ENCODE measurements around the gene C9orf50. TPM values are rescaled to one million over a fixed set of nuclear protein-coding genes. Genes with fewer than 3 reads are reported as not detected.

Gene C9orf50
- total RNA-seq, 2 experiments from 2014 or later, result not detected

- H3K9me3 Mint-ChIP-seq, result no peaks in the 10 kb centered on the region
- no peak for DNase-seq
- POLR2A ChIA-PET, result no interaction called here
- H3K27me3 Mint-ChIP-seq, result peaks cover 3% of the 10 kb centered on the region
- no peak overlapping the region for H3K4me3 Mint-ChIP-seq
- H3K27ac Mint-ChIP-seq, result no peak overlapping the region
- CTCF ChIA-PET, result no interaction called here
- H3K36me3 Mint-ChIP-seq (ENCODE audit: low read depth), result no peaks in the 10 kb centered on the region
- H3K4me1 Mint-ChIP-seq, result no peaks in the 10 kb centered on the region
These were observed 34.8 kb upstream of the C9orf50 start for GRCh38 chr9:129655696-129656095.

- Mint-ChIP-seq H3K9me3 (no peaks in the 10 kb centered on the region), H3K4me3 (no peak overlapping the region), H3K4me1 (no peaks in the 10 kb centered on the region), H3K36me3 (ENCODE audit: low read depth) (no peaks in the 10 kb centered on the region), H3K27ac (no peak overlapping the region), H3K27me3 (peaks cover 2% of the 10 kb centered on the region)
- no peak for DNase-seq
- ChIA-PET CTCF (no interaction called here), POLR2A (no interaction called here)
These were observed 34.3 kb upstream of the C9orf50 start for GRCh38 chr9:129655154-129655553.

GRCh38 chr9:129654554-129655040, 33.7 kb upstream of the C9orf50 start:
- Mint-ChIP-seq H3K4me1 (no peaks in the 10 kb centered on the region), H3K27me3 (peaks cover 2% of the 10 kb centered on the region), H3K4me3 (no peak overlapping the region), H3K36me3 (ENCODE audit: low read depth) (no peaks in the 10 kb centered on the region), H3K9me3 (no peaks in the 10 kb centered on the region), H3K27ac (no peak overlapping the region)
- ChIA-PET CTCF (interaction anchor here (0.6 kb wide), 1 partner anchor 87 kb away, joined by 3 read pairs; no protein-coding TSS in a partner anchor), POLR2A (no interaction called here)
- no peak for DNase-seq

GRCh38 chr9:129653823-129654553, 33.1 kb upstream of the C9orf50 start:
- no peak overlapping the region for H3K27ac Mint-ChIP-seq
- CTCF ChIA-PET, result interaction anchor here (0.6 kb wide), 1 partner anchor 88 kb away, joined by 3 read pairs; no protein-coding TSS in a partner anchor
- no peak overlapping the region for H3K4me3 Mint-ChIP-seq
- H3K9me3 Mint-ChIP-seq, result no peaks in the 10 kb centered on the region
- H3K27me3 Mint-ChIP-seq, result peaks cover 2% of the 10 kb centered on the region
- H3K36me3 Mint-ChIP-seq (ENCODE audit: low read depth), result no peaks in the 10 kb centered on the region
- POLR2A ChIA-PET, result no interaction called here
- no peak for DNase-seq
- H3K4me1 Mint-ChIP-seq, result no peaks in the 10 kb centered on the region

- no peak overlapping the region for H3K4me3 Mint-ChIP-seq
- no peaks in the 10 kb centered on the region for H3K4me1 Mint-ChIP-seq
- no peak overlapping the region for H3K27ac Mint-ChIP-seq
- ChIA-PET POLR2A (no interaction called here), CTCF (no interaction called here)
- H3K9me3 Mint-ChIP-seq, result no peaks in the 10 kb centered on the region
- H3K36me3 Mint-ChIP-seq (ENCODE audit: low read depth), result no peaks in the 10 kb centered on the region
- no peak for DNase-seq
- peaks cover 2% of the 10 kb centered on the region for H3K27me3 Mint-ChIP-seq
These were observed 29.9 kb upstream of the C9orf50 start for GRCh38 chr9:129650680-129651235.

GRCh38 chr9:129649726-129650679, 29.1 kb upstream of the C9orf50 start:
- Mint-ChIP-seq H3K4me1 (no peaks in the 10 kb centered on the region), H3K36me3 (ENCODE audit: low read depth) (no peaks in the 10 kb centered on the region), H3K9me3 (no peaks in the 10 kb centered on the region), H3K27me3 (peaks cover 2% of the 10 kb centered on the region), H3K4me3 (no peak overlapping the region), H3K27ac (no peak overlapping the region)
- CTCF ChIA-PET, result no interaction called here
- POLR2A ChIA-PET, result no interaction called here
- DNase-seq, result no peak

- CTCF ChIA-PET, result no interaction called here
- Mint-ChIP-seq H3K27me3 (peaks cover under 1% of the 10 kb centered on the region), H3K9me3 (no peaks in the 10 kb centered on the region), H3K4me3 (no peak overlapping the region), H3K27ac (no peak overlapping the region), H3K36me3 (ENCODE audit: low read depth) (no peaks in the 10 kb centered on the region), H3K4me1 (no peaks in the 10 kb centered on the region)
- no peak for DNase-seq
- POLR2A ChIA-PET, result no interaction called here
These were observed 27.8 kb upstream of the C9orf50 start for GRCh38 chr9:129648764-129649115.

- H3K9me3 Mint-ChIP-seq, result no peaks in the 10 kb centered on the region
- CTCF ChIA-PET, result no interaction called here
These were observed 27.3 kb upstream of the C9orf50 start for GRCh38 chr9:129648092-129648763.

GRCh38 chr9:129647635-129648034, 26.7 kb upstream of the C9orf50 start:
- H3K36me3 Mint-ChIP-seq (ENCODE audit: low read depth), result no peaks in the 10 kb centered on the region
- CTCF ChIA-PET, result no interaction called here
- POLR2A ChIA-PET, result no interaction called here
- no peaks in the 10 kb centered on the region for H3K9me3 Mint-ChIP-seq
- DNase-seq, result no peak
- H3K4me1 Mint-ChIP-seq, result no peaks in the 10 kb centered on the region
- no peak overlapping the region for H3K27ac Mint-ChIP-seq
- H3K27me3 Mint-ChIP-seq, result no peaks in the 10 kb centered on the region
- H3K4me3 Mint-ChIP-seq, result no peak overlapping the region

More at GRCh38 chr9:129648092-129648763, 27.3 kb upstream of the C9orf50 start:
- Mint-ChIP-seq H3K4me3 (no peak overlapping the region), H3K36me3 (ENCODE audit: low read depth) (no peaks in the 10 kb centered on the region), H3K4me1 (no peaks in the 10 kb centered on the region), H3K27ac (no peak overlapping the region), H3K27me3 (no peaks in the 10 kb centered on the region)
- POLR2A ChIA-PET, result no interaction called here
- DNase-seq, result no peak

GRCh38 chr9:129646654-129647053, 25.8 kb upstream of the C9orf50 start:
- Mint-ChIP-seq H3K27me3 (no peaks in the 10 kb centered on the region), H3K4me1 (peaks cover 3% of the 10 kb centered on the region), H3K36me3 (ENCODE audit: low read depth) (no peaks in the 10 kb centered on the region), H3K9me3 (no peaks in the 10 kb centered on the region), H3K27ac (no peak overlapping the region), H3K4me3 (no peak overlapping the region)
- no peak for DNase-seq
- POLR2A ChIA-PET, result no interaction called here
- CTCF ChIA-PET, result no interaction called here

- Mint-ChIP-seq H3K9me3 (no peaks in the 10 kb centered on the region), H3K4me1 (peaks cover 5% of the 10 kb centered on the region), H3K36me3 (ENCODE audit: low read depth) (no peaks in the 10 kb centered on the region), H3K27ac (no peak overlapping the region), H3K4me3 (no peak overlapping the region), H3K27me3 (no peaks in the 10 kb centered on the region)
- ChIA-PET POLR2A (no interaction called here), CTCF (no interaction called here)
- no peak for DNase-seq
These were observed 25.4 kb upstream of the C9orf50 start for GRCh38 chr9:129646252-129646651.

GRCh38 chr9:129644902-129645301, 24.0 kb upstream of the C9orf50 start:
- H3K9me3 Mint-ChIP-seq, result no peaks in the 10 kb centered on the region
- H3K4me1 Mint-ChIP-seq, result peaks cover 18% of the 10 kb centered on the region
- ChIA-PET CTCF (interaction anchor here (3.2 kb wide), 1 partner anchor 82 kb away, joined by 14 read pairs; no protein-coding TSS in a partner anchor), POLR2A (no interaction called here)
- H3K27me3 Mint-ChIP-seq, result no peaks in the 10 kb centered on the region
- no peak overlapping the region for H3K4me3 Mint-ChIP-seq
- H3K36me3 Mint-ChIP-seq (ENCODE audit: low read depth), result no peaks in the 10 kb centered on the region
- no peak overlapping the region for H3K27ac Mint-ChIP-seq
- no peak for DNase-seq

- ChIA-PET CTCF (interaction anchor here (2.3 to 7.5 kb wide), 3 partner anchors 19 to 93 kb away, joined by 7 to 51 read pairs (median 14); partner anchors contain the start of gene NTMT1), POLR2A (no interaction called here)
- H3K27ac Mint-ChIP-seq, result no peak overlapping the region
- DNase-seq, result no peak
- H3K4me3 Mint-ChIP-seq, result no peak overlapping the region
- no peaks in the 10 kb centered on the region for H3K27me3 Mint-ChIP-seq
- H3K4me1 Mint-ChIP-seq, result peaks cover 20% of the 10 kb centered on the region
- H3K9me3 Mint-ChIP-seq, result no peaks in the 10 kb centered on the region
- H3K36me3 Mint-ChIP-seq (ENCODE audit: low read depth), result peaks cover 2% of the 10 kb centered on the region
These were observed 23.5 kb upstream of the C9orf50 start for GRCh38 chr9:129644365-129644764.
